Measurements from ENCODE around the gene ARL8A.

ARL8A gene

GRCh38 chr1:202125611-202126010 is 18.9 kb downstream of the ARL8A start:
- no peak for TF ChIP-seq CTCF (IDR thresholded peaks at IDR 0.05; ENCODE audit: low read depth, low read length)
- no peak overlapping the region for H3K4me3 ChIP-seq (ENCODE audit: low read depth, low read length)

- no peak for TF ChIP-seq CTCF (IDR thresholded peaks at IDR 0.05; ENCODE audit: low read depth, low read length)
- H3K4me3 ChIP-seq (ENCODE audit: low read depth, low read length) = no peak overlapping the region
These were observed 20.4 kb downstream of the ARL8A start for GRCh38 chr1:202124142-202124541.

DNA sequence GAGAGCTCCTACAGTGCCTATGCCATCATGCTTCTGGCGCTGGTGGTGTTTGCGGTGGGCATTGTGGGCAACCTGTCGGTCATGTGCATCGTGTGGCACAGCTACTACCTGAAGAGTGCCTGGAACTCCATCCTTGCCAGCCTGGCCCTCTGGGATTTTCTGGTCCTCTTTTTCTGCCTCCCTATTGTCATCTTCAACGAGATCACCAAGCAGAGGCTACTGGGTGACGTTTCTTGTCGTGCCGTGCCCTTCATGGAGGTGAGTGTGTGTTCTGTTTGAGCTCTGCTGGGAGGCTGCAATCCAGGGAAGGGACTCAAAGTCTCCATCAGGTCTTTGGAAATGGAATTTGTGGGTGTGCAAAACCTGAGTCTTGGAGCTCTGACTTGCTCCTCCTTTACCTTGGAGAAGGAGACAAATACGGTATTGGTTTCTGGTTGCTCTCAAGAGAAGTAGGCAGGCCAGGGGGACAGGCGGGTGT is 21.2 kb downstream of the ARL8A start:
- no peak overlapping the region for H3K4me3 ChIP-seq (ENCODE audit: low read depth, low read length)
- TF ChIP-seq CTCF (IDR thresholded peaks at IDR 0.05; ENCODE audit: low read depth, low read length) = no peak

DNA sequence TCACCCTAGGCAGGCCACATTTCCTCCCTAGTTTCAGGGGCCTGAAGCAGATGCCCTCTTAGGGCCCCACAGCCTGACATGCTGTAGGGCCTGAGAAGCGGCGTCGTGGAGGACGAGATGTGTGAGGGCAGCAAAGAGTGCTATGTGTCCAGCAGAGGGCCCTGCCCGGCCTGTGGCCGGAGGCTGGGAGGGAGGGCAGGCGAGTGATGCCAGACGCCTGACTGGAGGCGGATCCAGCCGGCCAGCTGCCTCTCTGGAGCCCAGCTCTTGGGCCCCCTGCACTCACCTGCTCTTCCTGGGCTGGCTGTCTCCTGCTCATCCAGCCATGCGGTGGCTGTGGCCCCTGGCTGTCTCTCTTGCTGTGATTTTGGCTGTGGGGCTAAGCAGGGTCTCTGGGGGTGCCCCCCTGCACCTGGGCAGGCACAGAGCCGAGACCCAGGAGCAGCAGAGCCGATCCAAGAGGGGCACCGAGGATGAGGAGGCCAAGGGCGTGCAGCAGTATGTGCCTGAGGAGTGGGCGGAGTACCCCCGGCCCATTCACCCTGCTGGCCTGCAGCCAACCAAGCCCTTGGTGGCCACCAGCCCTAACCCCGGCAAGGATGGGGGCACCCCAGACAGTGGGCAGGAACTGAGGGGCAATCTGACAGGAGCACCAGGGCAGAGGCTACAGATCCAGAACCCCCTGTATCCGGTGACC is 21.8 kb downstream of the ARL8A start, which contains the start of gene GPR37L1:
Gene GPR37L1 (plus strand): TSS at position 279 of the 697 bp plus-strand sequence. CDS start 47 bp downstream, at position 326.
- TF ChIP-seq CTCF (IDR thresholded peaks at IDR 0.05; ENCODE audit: low read depth, low read length) = peak; percentile 59
- H3K4me3 ChIP-seq (ENCODE audit: low read depth, low read length) = no peak within 1 kb of the TSS

GRCh38 chr1:202121006-202121405 is 23.5 kb downstream of the ARL8A start:
- no peak for TF ChIP-seq CTCF (IDR thresholded peaks at IDR 0.05; ENCODE audit: low read depth, low read length)

DNA sequence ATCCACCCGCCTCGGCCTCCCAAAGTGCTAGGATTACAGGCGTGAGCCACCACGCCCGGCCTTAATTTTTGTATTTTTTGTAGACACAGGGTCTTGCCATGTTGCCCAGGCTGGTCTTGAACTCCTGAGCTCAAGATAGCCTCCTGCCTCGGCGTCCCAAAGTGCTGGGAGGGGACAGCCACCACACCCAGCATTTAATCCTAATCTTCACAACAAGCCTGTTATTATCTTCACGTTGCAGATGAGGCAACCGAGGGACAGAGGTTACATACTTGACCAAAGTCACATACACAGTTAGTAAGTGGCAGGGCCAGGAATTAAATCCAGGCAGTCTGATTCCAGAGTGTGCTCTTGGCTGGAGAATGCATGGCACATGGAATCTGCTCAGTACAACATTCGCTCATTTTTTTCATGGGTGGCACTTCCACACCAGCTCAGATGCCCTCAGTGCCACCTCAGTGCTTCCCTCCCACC is 26.6 kb downstream of the ARL8A start:
- H3K4me3 ChIP-seq (ENCODE audit: low read depth, low read length) = no peak overlapping the region
- TF ChIP-seq CTCF (IDR thresholded peaks at IDR 0.05; ENCODE audit: low read depth, low read length) = no peak

More at GRCh38 chr1:202121006-202121405, 23.5 kb downstream of the ARL8A start:
- no peak overlapping the region for H3K4me3 ChIP-seq (ENCODE audit: low read depth, low read length)

DNA sequence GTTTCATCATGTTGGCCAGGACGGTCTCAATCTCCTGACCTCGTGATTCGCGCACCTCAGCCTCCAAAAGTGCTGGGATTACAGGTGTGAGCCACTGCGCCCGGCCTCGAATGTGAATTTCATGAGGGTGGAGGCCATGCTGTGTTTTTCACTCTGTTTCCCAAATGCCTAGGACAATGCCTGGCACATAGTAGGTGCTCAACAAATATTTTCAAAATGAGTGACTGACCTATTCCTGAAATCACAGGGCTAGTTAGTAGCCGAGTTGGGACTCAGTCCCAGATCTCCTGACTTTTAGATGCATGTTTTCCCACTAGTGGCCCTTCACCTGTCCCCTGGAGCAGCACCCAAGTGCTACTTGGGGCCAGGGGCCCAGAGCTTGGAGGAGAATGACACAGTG is 28.2 kb downstream of the ARL8A start:
- no peak overlapping the region for H3K4me3 ChIP-seq (ENCODE audit: low read depth, low read length)
- TF ChIP-seq CTCF (IDR thresholded peaks at IDR 0.05; ENCODE audit: low read depth, low read length) = no peak
